HepG2 (cell line): Measurements from ENCODE around the gene L3MBTL4. TPM values are rescaled to one million over a fixed set of nuclear protein-coding genes. Genes with fewer than 3 reads are reported as not detected.
"Not testable (repeated sequence)": the region's sequence is repeated elsewhere in the genome, so short reads cannot be mapped to it uniquely, and the experiment has no call there.

Experiments
- ATAC-seq: fragments of 200-7000 bp; cut with Tn5 transposase; 3 replicates; pipeline ENCODE4 v1.9.1; 2020; ENCODE audit warnings: mild to moderate bottlenecking, moderate library complexity
- BruUV-seq: library from RNA; stranded (reverse); fragments of 400-500 nt; replicated peaks from 2 replicates; lab custom pipeline; 2021; lab: Mats Ljungman, UMichigan
- CTCF ChIA-PET: fragments of 300-600 bp; formaldehyde crosslinking; extraction: SDS; loops from one replicate; lab custom pipeline; 2021; ENCODE audit warnings: low total read pairs, inconsistent platforms, low intra/inter-chr PET ratio; lab: Yijun Ruan, JAX
- POLR2A ChIA-PET: fragments of 350-600 bp; sonication (Branson Sonifier 250); formaldehyde crosslinking; loops from one replicate; lab custom pipeline; 2020; ENCODE audit warnings: antibody characterized with exemption, inconsistent platforms; lab: Yijun Ruan, JAX
- DNase-seq: peaks from one replicate; pipeline ENCODE4 v3.0.0-alpha.2; 2015; ENCODE audit warnings: low spot score
- FAIRE-seq: peaks from 3 replicates; lab custom pipeline; 2011; peaks lifted over from hg19 to GRCh38; lab: Jason Lieb, UNC
- H2AFZ ChIP-seq: one replicate; pipeline ENCODE4 v1.6.1; 2011; ENCODE audit warnings: low read length, inconsistent platforms
- H3K27ac ChIP-seq: fragments of 300-600 bp; 3 replicates; pipeline ENCODE4 v1.8.0; 2011; ENCODE audit warnings: mixed run types, mild to moderate bottlenecking, mixed read lengths, low read length, inconsistent platforms; ENCODE audit not compliant: insufficient read depth; ENCODE audit errors: extremely low read length
- H3K27me3 ChIP-seq, 2 experiments: fragments of 200-600 bp in 1 of 2; 2 replicates in 1 of 2; 3 replicates in 1 of 2; pipeline versions ENCODE4 v1.6.0 to v1.8.0; 2011; ENCODE audit warnings: low read length in 2 of 2, mild to moderate bottlenecking in 2 of 2, moderate library complexity in 2 of 2, inconsistent platforms in 1 of 2; ENCODE audit not compliant: insufficient read depth in 2 of 2, control insufficient read depth in 1 of 2
- H3K36me3 ChIP-seq, 2 experiments: fragments of 200-600 bp in 1 of 2; replicated peaks in 1 of 2; 2 replicates in 1 of 2; 3 replicates in 1 of 2; pipeline versions ENCODE4 v1.5.1 to v1.8.0; 2011; ENCODE audit warnings: low read length in 2 of 2, inconsistent platforms in 1 of 2; ENCODE audit not compliant: insufficient read depth in 2 of 2, control insufficient read depth in 1 of 2
- H3K4me1 ChIP-seq: 2 replicates; pipeline ENCODE4 v1.5.1; 2012; ENCODE audit warnings: low read length, inconsistent platforms; ENCODE audit not compliant: insufficient read depth
- H3K4me2 ChIP-seq: 2 replicates; pipeline ENCODE4 v1.6.0; 2011; ENCODE audit warnings: low read depth, low read length, inconsistent platforms
- H3K4me3 ChIP-seq, 3 experiments: fragments of 200-600 bp in 1 of 3; sonication (generic), shearing (Covaris generic) in 1 of 3; replicated peaks in 1 of 3; 2 replicates each; pipeline ENCODE4 v1.5.1; 2011 to 2016; ENCODE audit warnings: low read length in 3 of 3, inconsistent platforms in 2 of 3, low read depth in 2 of 3, mild to moderate bottlenecking in 2 of 3, control low read depth in 1 of 3, mixed read lengths in 1 of 3; ENCODE audit not compliant: insufficient read depth in 1 of 3
- H3K79me2 ChIP-seq: one replicate; pipeline ENCODE4 v1.6.1; 2011; ENCODE audit warnings: low read length, inconsistent platforms; ENCODE audit not compliant: insufficient read depth
- H3K9ac ChIP-seq: 2 replicates; pipeline ENCODE4 v1.6.0; 2011; ENCODE audit warnings: mild to moderate bottlenecking, low read depth, low read length, inconsistent platforms; ENCODE audit not compliant: insufficient read depth
- H3K9me3 ChIP-seq: 2 replicates; pipeline ENCODE4 v1.5.1; 2012; ENCODE audit warnings: mild to moderate bottlenecking, low read length
- H4K20me1 ChIP-seq: 2 replicates; pipeline ENCODE4 v1.6.0; 2011; ENCODE audit warnings: inconsistent platforms, mild to moderate bottlenecking, low read length, moderate library complexity; ENCODE audit not compliant: insufficient read depth
- FOXA1 ChIP-seq, 2 experiments: fragments of 450-650 bp in 1 of 2; sonication (generic) in 1 of 2; formaldehyde crosslinking in 1 of 2; IDR thresholded peaks; 2 replicates each; pipeline versions ENCODE4 v1.4.0 to v1.6.1; 2016 to 2020; ENCODE audit warnings: missing genetic modification reagents in 1 of 2
- HDAC2 ChIP-seq: sonication (generic); formaldehyde crosslinking; IDR thresholded peaks from 2 replicates; pipeline ENCODE4 v1.4.0; 2020; ENCODE audit warnings: missing genetic modification reagents
- HMGXB4 ChIP-seq, 2 experiments: sonication (generic) in 1 of 2; formaldehyde crosslinking in 1 of 2; IDR thresholded peaks; 2 replicates each; pipeline versions ENCODE4 v1.4.0 to v1.6.1; 2018 to 2020; ENCODE audit warnings: missing genetic modification reagents in 2 of 2, borderline replicate concordance in 1 of 2, low read depth in 1 of 2, mild to moderate bottlenecking in 1 of 2, missing biosample characterization in 1 of 2
- HOXA5 ChIP-seq: sonication (generic); formaldehyde crosslinking; IDR thresholded peaks from 2 replicates; pipeline ENCODE4 v1.4.0; 2020; ENCODE audit warnings: missing genetic modification reagents
- HOXD1 ChIP-seq: sonication (generic); formaldehyde crosslinking; IDR thresholded peaks from 2 replicates; pipeline ENCODE4 v1.5.0; 2020; ENCODE audit warnings: missing genetic modification reagents
- KLF15 ChIP-seq: sonication (generic); formaldehyde crosslinking; IDR thresholded peaks from 2 replicates; pipeline ENCODE4 v1.8.1; 2023; ENCODE audit warnings: borderline replicate concordance, mild to moderate bottlenecking, inconsistent platforms, missing genetic modification reagents, mixed read lengths
- NAIF1 ChIP-seq: sonication (generic); formaldehyde crosslinking; IDR thresholded peaks from 2 replicates; pipeline ENCODE4 v1.5.0; 2020; ENCODE audit warnings: mild to moderate bottlenecking, missing genetic modification reagents, borderline replicate concordance
- PHF20 ChIP-seq: sonication (generic); formaldehyde crosslinking; IDR thresholded peaks from 2 replicates; pipeline ENCODE4 v1.5.0; 2020; ENCODE audit warnings: mild to moderate bottlenecking, missing genetic modification reagents
- THYN1 ChIP-seq: sonication (generic); formaldehyde crosslinking; IDR thresholded peaks from 2 replicates; pipeline ENCODE4 v1.8.1; 2023; ENCODE audit warnings: low read depth, mild to moderate bottlenecking, moderate library complexity, missing genetic modification reagents, borderline replicate concordance
- ZNF530 ChIP-seq: sonication (generic); formaldehyde crosslinking; IDR thresholded peaks from 2 replicates; pipeline ENCODE4 v1.5.0; 2020; ENCODE audit warnings: low read depth, mild to moderate bottlenecking, missing genetic modification reagents
- ZNF839 ChIP-seq: sonication (generic); formaldehyde crosslinking; IDR thresholded peaks from 2 replicates; pipeline ENCODE4 v1.4.0; 2020; ENCODE audit warnings: missing genetic modification reagents, mild to moderate bottlenecking, borderline replicate concordance
- WGBS: methylation state at CpG from one replicate; pipeline ENCODE4 v1.1.6; 2017; ENCODE audit warnings: low lambda C conversion rate; 5-methylcytosine and 5-hydroxymethylcytosine counted together
- in situ Hi-C: cut with HindIII; loops from 2 replicates; pipeline ENCODE4 v1.10.0; 2017; ENCODE audit warnings: low pct_unique_long_range_greater_than_20kb; ENCODE audit not compliant: extremely low pct_ligation_motif_present
- intact Hi-C: fragments of 100-400 bp; cut with micrococcal nuclease; formaldehyde crosslinking; loops from one replicate; pipeline ENCODE4 v1.10.0; 2022; ENCODE audit not compliant: unreplicated experiment
- polyA plus RNA-seq, 8 experiments: library from polyadenylated mRNA; depleted of rRNA in 3 of 8; stranded (reverse) in 7 of 8; unstranded in 1 of 8; fragments of >200 nt; fragmentation: Illumina TruSeq in 4 of 8; extraction: Trizol in 4 of 8; gene quantifications; 2 replicates each; pipeline versions ENCODE4 v1.2.1 to v1.2.3, GENCODE V29; 2011 to 2016; ENCODE audit warnings: low read depth in 4 of 8, missing spikeins in 1 of 8, mixed read lengths in 1 of 8; ENCODE audit not compliant: insufficient read depth in 1 of 8
- total RNA-seq, 5 experiments: library from RNA; depleted of rRNA; stranded (reverse); fragments of >200 nt; fragmentation: Illumina TruSeq; extraction: Trizol; gene quantifications; 2 replicates each; pipeline ENCODE4 v1.2.3, GENCODE V29; 2016; ENCODE audit warnings: low read depth in 1 of 5

L3MBTL4 gene
- total and polyA plus RNA-seq, 2 of the 13 experiments (the other 11 are each of a cell fraction or from before 2014, with no cell fraction given) = 10.8 to 13.3 TPM

GRCh38 chr18:6078877-6079276, 335.8 kb downstream of the L3MBTL4 start:
- H3K36me3 ChIP-seq = peaks cover 0 to 14% of the 10 kb centered on the region in 2 experiments; a peak in 1 of 5 replicates
- no peak for FAIRE-seq
- TF ChIP-seq THYN1 (CRISPR knock-in tag) = no peak
- in situ Hi-C loops (no loop called here), intact Hi-C loops (no loop called here)
- 93% methylated on average over 5 of the region's 9 CpGs for WGBS
- no peaks in the 10 kb centered on the region for H3K9me3 ChIP-seq
- H4K20me1 ChIP-seq = no peaks in the 10 kb centered on the region
- H3K9ac ChIP-seq = no peak overlapping the region
- no peak overlapping the region for H3K4me3 ChIP-seq
- H3K27me3 ChIP-seq = no peaks in the 10 kb centered on the region
- no peak overlapping the region for H2AFZ ChIP-seq
- DNase-seq = no peak
- no peaks in the 10 kb centered on the region for H3K4me1 ChIP-seq
- H3K27ac ChIP-seq = no peak overlapping the region
- H3K4me2 ChIP-seq = no peak overlapping the region
- H3K79me2 ChIP-seq = no peaks in the 10 kb centered on the region
- BruUV-seq = no TSS peak
- ChIA-PET POLR2A (no interaction called here), CTCF (no interaction called here)
- ATAC-seq = no peak

- H3K27ac ChIP-seq, H4K20me1 ChIP-seq, H3K36me3 ChIP-seq, ATAC-seq, POLR2A ChIA-PET, in situ Hi-C loops, intact Hi-C loops, H3K4me2 ChIP-seq, DNase-seq, H3K4me3 ChIP-seq, H3K9ac ChIP-seq, BruUV-seq, H3K9me3 ChIP-seq, CTCF ChIA-PET, H3K4me1 ChIP-seq, FAIRE-seq, H2AFZ ChIP-seq, H3K27me3 ChIP-seq, H3K79me2 ChIP-seq: not testable (repeated sequence)
- WGBS = 94% methylated on average over 11 of the region's 11 CpGs
Measured at GRCh38 chr18:6072423-6072822, 342.3 kb downstream of the L3MBTL4 start.

GRCh38 chr18:6069539-6069938, 345.2 kb downstream of the L3MBTL4 start:
- Histone ChIP-seq H3K4me2 (no peak overlapping the region), H3K4me3 (no peak overlapping the region), H2AFZ (no peak overlapping the region), H3K79me2 (no peaks in the 10 kb centered on the region), H3K9ac (no peak overlapping the region), H3K27ac (no peak overlapping the region), H3K27me3 (no peaks in the 10 kb centered on the region), H4K20me1 (no peaks in the 10 kb centered on the region), H3K9me3 (no peaks in the 10 kb centered on the region), H3K36me3 (no peaks in the 10 kb centered on the region; a peak in 1 of 5 replicates), H3K4me1 (no peaks in the 10 kb centered on the region)
- 97% methylated on average over 4 of the region's 4 CpGs for WGBS
- POLR2A ChIA-PET = no interaction called here
- intact Hi-C loops = no loop called here
- CTCF ChIA-PET = no interaction called here
- DNase-seq (no peak), ATAC-seq (no peak), FAIRE-seq (no peak)
- in situ Hi-C loops = no loop called here
- no TSS peak for BruUV-seq
- TF ChIP-seq KLF15 = no peak
- no peak for TF ChIP-seq PHF20 (CRISPR knock-in tag)
- TF ChIP-seq HDAC2 (CRISPR knock-in tag) = no peak
- TF ChIP-seq ZNF530 = no peak
- no peak for TF ChIP-seq NAIF1 (CRISPR knock-in tag)
- TF ChIP-seq HMGXB4 (CRISPR knock-in tag; IDR thresholded peaks at IDR 0.05; ENCODE audit: borderline replicate concordance in 1 of 2, low read depth in 1 of 2) = no peak
- no peak for TF ChIP-seq HOXA5 (CRISPR knock-in tag)
- TF ChIP-seq HOXD1 (CRISPR knock-in tag) = no peak
- no peak for TF ChIP-seq ZNF839 (CRISPR knock-in tag)
- no peak for TF ChIP-seq FOXA1 (IDR thresholded peaks at IDR 0.05)
- no peak for TF ChIP-seq FOXA1 (CRISPR knock-in tag; IDR thresholded peaks at IDR 0.05)
